ENCODE data around the gene ERVV-1. TPM values are rescaled to one million over a fixed set of nuclear protein-coding genes. Genes with fewer than 3 reads are reported as not detected.
"Not testable (repeated sequence)": the region's sequence is repeated elsewhere in the genome, so short reads cannot be mapped to it uniquely, and the experiment has no call there.

ERVV-1 gene
- total RNA-seq, 1 experiment from 2014 or later = not detected

GRCh38 chr19:53015730-53016129, 2.0 kb downstream of the ERVV-1 start:
- no peak for DNase-seq (ENCODE audit: low read depth)

- DNase-seq (ENCODE audit: low read depth) = no peak
Observed at GRCh38 chr19:53019684-53020083, 6.0 kb downstream of the ERVV-1 start.

GRCh38 chr19:53028306-53028705, 14.6 kb downstream of the ERVV-1 start:
- DNase-seq (ENCODE audit: low read depth) = not testable (repeated sequence)

- DNase-seq (ENCODE audit: low read depth) = no peak
Observed at GRCh38 chr19:53034054-53034453, 20.3 kb downstream of the ERVV-1 start.

- no peak for DNase-seq (ENCODE audit: low read depth)
Observed at GRCh38 chr19:53034948-53035675, 21.4 kb downstream of the ERVV-1 start.

- DNase-seq (ENCODE audit: low read depth) = peak; percentile 21
Observed at GRCh38 chr19:53037101-53038097, 23.7 kb downstream of the ERVV-1 start.

- DNase-seq (ENCODE audit: low read depth) = no peak
Observed at GRCh38 chr19:53041366-53041765, 27.6 kb downstream of the ERVV-1 start.

- no peak for DNase-seq (ENCODE audit: low read depth)
Observed at GRCh38 chr19:53045536-53045935, 31.8 kb downstream of the ERVV-1 start.

- DNase-seq (ENCODE audit: low read depth) = no peak
Observed at GRCh38 chr19:53047379-53047778, 33.7 kb downstream of the ERVV-1 start.

- no peak for DNase-seq (ENCODE audit: low read depth)
Observed at GRCh38 chr19:53055117-53055516, 41.4 kb downstream of the ERVV-1 start.

- no peak for DNase-seq (ENCODE audit: low read depth)
Observed at GRCh38 chr19:53057904-53058580, 44.3 kb downstream of the ERVV-1 start.

Other genes starting within 250 kb of the ERVV-1 start
- 0.17 and 0.50 TPM in 2 replicates for gene ZNF600, start 227.1 kb upstream of the ERVV-1 start, total RNA-seq (2014; rRNA removed; shearing (Covaris generic))
- 4.0 and 7.4 TPM in 2 replicates for gene ZNF28, start 192.3 kb upstream of the ERVV-1 start, total RNA-seq (2014; rRNA removed; shearing (Covaris generic))
- gene ZNF468, start 156.3 kb upstream of the ERVV-1 start, total RNA-seq (2014; rRNA removed; shearing (Covaris generic)) = 4.5 and 9.3 TPM in 2 replicates
- 0.90 and 1.1 TPM in 2 replicates for gene ZNF320, start 116.3 kb upstream of the ERVV-1 start, total RNA-seq (2014; rRNA removed; shearing (Covaris generic))
- gene ZNF888, start 90.5 kb upstream of the ERVV-1 start, total RNA-seq (2014; rRNA removed; shearing (Covaris generic)) = 0.03 TPM in 1 of 2 replicates, not detected in the other
- not detected in 2 replicates for gene ZNF816, start 51.0 kb upstream of the ERVV-1 start, total RNA-seq (2014; rRNA removed; shearing (Covaris generic))
- gene ERVV-2, start 30.8 kb downstream of the ERVV-1 start, total RNA-seq (2014; rRNA removed; shearing (Covaris generic)) = not detected in 2 replicates
- 3.4 and 5.0 TPM in 2 replicates for gene ZNF160, start 89.5 kb downstream of the ERVV-1 start, total RNA-seq (2014; rRNA removed; shearing (Covaris generic))
- gene ZNF415, start 119.0 kb downstream of the ERVV-1 start, total RNA-seq (2014; rRNA removed; shearing (Covaris generic)) = not detected in 2 replicates
- 0.31 TPM in 1 of 2 replicates, not detected in the other for gene ZNF347, start 145.1 kb downstream of the ERVV-1 start, total RNA-seq (2014; rRNA removed; shearing (Covaris generic))
- not detected in 2 replicates for gene ZNF665, start 179.4 kb downstream of the ERVV-1 start, total RNA-seq (2014; rRNA removed; shearing (Covaris generic))
- gene ZNF677, start 241.0 kb downstream of the ERVV-1 start, total RNA-seq (2014; rRNA removed; shearing (Covaris generic)) = not detected in 2 replicates
- not detected in 2 replicates for gene VN1R2, start 244.4 kb downstream of the ERVV-1 start, total RNA-seq (2014; rRNA removed; shearing (Covaris generic))